Measurements from ENCODE around the gene KRT39.

DNA sequence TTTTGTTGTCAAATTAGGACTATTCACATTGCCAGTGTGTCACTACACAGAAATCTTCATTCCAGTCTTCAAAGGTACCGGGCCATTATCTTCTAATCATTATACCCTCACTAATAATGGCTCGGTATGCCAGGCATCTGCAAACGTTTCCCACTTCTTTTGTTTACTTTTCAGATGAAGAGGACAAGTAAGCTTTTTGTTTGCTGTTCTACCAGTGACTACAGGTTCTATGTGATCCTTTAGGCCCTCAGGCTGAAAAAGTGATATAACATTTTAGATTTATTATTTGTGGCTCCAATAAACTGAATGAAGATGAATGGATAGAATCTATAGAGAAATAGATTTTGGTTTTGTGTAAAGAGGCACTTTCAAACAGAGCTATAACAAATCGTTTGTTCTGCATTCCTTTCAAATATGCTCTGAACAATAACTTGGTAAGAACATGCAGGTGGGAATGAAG is 42.6 kb upstream of the KRT39 start:
- TF ChIP-seq POLR2A (IDR thresholded peaks at IDR 0.05) = no peak
- TF ChIP-seq, protein P1, sequence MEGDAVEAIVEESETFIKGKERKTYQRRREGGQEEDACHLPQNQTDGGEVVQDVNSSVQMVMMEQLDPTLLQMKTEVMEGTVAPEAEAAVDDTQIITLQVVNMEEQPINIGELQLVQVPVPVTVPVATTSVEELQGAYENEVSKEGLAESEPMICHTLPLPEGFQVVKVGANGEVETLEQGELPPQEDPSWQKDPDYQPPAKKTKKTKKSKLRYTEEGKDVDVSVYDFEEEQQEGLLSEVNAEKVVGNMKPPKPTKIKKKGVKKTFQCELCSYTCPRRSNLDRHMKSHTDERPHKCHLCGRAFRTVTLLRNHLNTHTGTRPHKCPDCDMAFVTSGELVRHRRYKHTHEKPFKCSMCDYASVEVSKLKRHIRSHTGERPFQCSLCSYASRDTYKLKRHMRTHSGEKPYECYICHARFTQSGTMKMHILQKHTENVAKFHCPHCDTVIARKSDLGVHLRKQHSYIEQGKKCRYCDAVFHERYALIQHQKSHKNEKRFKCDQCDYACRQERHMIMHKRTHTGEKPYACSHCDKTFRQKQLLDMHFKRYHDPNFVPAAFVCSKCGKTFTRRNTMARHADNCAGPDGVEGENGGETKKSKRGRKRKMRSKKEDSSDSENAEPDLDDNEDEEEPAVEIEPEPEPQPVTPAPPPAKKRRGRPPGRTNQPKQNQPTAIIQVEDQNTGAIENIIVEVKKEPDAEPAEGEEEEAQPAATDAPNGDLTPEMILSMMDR (IDR thresholded peaks at IDR 0.05) = no peak
- TF ChIP-seq EP300 (IDR thresholded peaks at IDR 0.05) = no peak
- no peak for TF ChIP-seq POLR2AphosphoS5 (IDR thresholded peaks at IDR 0.05)

Measured in suprapubic skin (tissue), 4 donors.